Neutrophil (primary cell): ENCODE results near the gene ATAT1.

Experiments
- H3K27ac ChIP-seq: fragments of 200-600 bp; sonication (generic); 2 replicates; pipeline ENCODE4 v1.5.1; 2016; ENCODE audit warnings: mild to moderate bottlenecking, moderate library complexity
- H3K27me3 ChIP-seq: fragments of 200-600 bp; sonication (generic); 2 replicates; pipeline ENCODE4 v1.6.0; 2016; ENCODE audit warnings: mild to moderate bottlenecking
- H3K36me3 ChIP-seq: fragments of 200-600 bp; sonication (generic); 2 replicates; pipeline ENCODE4 v1.5.1; 2017
- H3K4me1 ChIP-seq, 2 experiments: fragments of 200-600 bp in 1 of 2; sonication (generic) in 1 of 2; 1 replicate in 1 of 2; 2 replicates in 1 of 2; pipeline versions ENCODE4 v1.5.1 to v1.6.1; 2013 to 2016; ENCODE audit warnings: low read depth in 1 of 2, low read length in 1 of 2, mild to moderate bottlenecking in 1 of 2, moderate library complexity in 1 of 2; ENCODE audit not compliant: control insufficient read depth in 1 of 2, insufficient read depth in 1 of 2
- H3K4me3 ChIP-seq, 2 experiments: fragments of 200-600 bp in 1 of 2; sonication (generic) in 1 of 2; 1 replicate in 1 of 2; 2 replicates in 1 of 2; pipeline ENCODE4 v1.5.1; 2013 to 2016; ENCODE audit warnings: low read depth in 1 of 2, low read length in 1 of 2, mild to moderate bottlenecking in 1 of 2, moderate library complexity in 1 of 2
- H3K9me3 ChIP-seq: fragments of 200-600 bp; sonication (generic); 2 replicates; pipeline ENCODE4 v1.5.1; 2016
- CTCF ChIP-seq: fragments of 200-600 bp; sonication (generic); IDR thresholded peaks from 2 replicates; pipeline ENCODE4 v1.5.1; 2016; ENCODE audit warnings: antibody characterized with exemption

ATAT1 gene

GRCh38 chr6:30688569-30688968, 61.9 kb downstream of the ATAT1 start:
- Histone ChIP-seq H3K4me3 (peak overlapping the region; percentile 95 to 100), H3K27me3 (no peaks in the 10 kb centered on the region), H3K27ac (peak overlapping the region; percentile 95), H3K36me3 (no peaks in the 10 kb centered on the region), H3K9me3 (no peaks in the 10 kb centered on the region), H3K4me1 (peaks cover 50 to 56% of the 10 kb centered on the region in 2 experiments)
- TF ChIP-seq CTCF: no peak

DNA sequence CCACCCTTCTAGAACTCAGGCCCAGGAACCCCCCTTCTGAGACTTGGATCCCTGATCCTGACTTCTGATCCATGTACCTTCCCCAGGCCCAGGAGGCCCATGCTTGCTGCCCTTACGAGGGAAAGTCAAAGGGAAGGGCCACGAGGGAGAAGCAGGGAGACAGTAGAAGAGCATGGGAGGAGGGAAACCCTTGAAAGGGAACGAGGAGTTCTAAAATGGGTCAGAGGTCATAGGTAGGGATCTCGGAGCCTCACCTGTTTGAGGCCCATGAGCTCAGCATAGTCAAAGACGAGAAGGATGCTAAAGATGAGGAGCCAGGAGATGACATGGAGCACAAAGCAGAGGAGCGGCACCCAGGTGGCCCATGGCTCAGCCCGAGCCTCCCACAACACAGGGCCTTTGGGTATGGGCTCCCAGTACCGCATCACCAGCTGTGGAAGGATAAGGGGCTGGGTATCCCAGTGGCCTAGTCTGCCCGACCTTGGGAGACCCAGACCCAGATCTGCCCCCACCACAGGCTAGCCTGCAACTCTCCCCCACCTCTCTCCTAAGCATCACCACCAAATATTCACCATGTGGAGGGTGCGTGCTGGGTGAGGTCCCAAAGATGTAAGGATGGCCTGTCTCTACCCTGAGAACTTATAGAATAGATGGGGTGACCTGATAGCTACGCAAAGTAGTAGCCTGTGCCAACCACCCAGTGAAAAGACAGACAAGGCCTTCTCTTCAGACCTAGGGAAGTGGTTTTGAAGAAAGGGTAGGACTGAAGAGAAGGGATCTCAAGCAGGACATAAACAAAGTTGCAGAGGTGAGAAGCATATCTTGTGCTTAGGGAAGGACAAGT, 62.6 kb downstream of the ATAT1 start:
- TF ChIP-seq CTCF: no peak
- Histone ChIP-seq H3K4me3 (peak overlapping the region; percentile 82 to 100), H3K4me1 (peaks cover 50 to 52% of the 10 kb centered on the region in 2 experiments)

GRCh38 chr6:30689985-30690384, 63.3 kb downstream of the ATAT1 start:
- Histone ChIP-seq H3K4me3 (peak overlapping the region; percentile 82 to 87), H3K27me3 (no peaks in the 10 kb centered on the region), H3K9me3 (no peaks in the 10 kb centered on the region), H3K36me3 (no peaks in the 10 kb centered on the region), H3K4me1 (peaks cover 50% of the 10 kb centered on the region in 2 experiments), H3K27ac (peak overlapping the region; percentile 95)
- no peak for TF ChIP-seq CTCF

More for the DNA sequence above, 62.6 kb downstream of the ATAT1 start:
- Histone ChIP-seq H3K27ac (peak overlapping the region; percentile 95), H3K36me3 (no peaks in the 10 kb centered on the region), H3K27me3 (no peaks in the 10 kb centered on the region), H3K9me3 (no peaks in the 10 kb centered on the region)

DNA sequence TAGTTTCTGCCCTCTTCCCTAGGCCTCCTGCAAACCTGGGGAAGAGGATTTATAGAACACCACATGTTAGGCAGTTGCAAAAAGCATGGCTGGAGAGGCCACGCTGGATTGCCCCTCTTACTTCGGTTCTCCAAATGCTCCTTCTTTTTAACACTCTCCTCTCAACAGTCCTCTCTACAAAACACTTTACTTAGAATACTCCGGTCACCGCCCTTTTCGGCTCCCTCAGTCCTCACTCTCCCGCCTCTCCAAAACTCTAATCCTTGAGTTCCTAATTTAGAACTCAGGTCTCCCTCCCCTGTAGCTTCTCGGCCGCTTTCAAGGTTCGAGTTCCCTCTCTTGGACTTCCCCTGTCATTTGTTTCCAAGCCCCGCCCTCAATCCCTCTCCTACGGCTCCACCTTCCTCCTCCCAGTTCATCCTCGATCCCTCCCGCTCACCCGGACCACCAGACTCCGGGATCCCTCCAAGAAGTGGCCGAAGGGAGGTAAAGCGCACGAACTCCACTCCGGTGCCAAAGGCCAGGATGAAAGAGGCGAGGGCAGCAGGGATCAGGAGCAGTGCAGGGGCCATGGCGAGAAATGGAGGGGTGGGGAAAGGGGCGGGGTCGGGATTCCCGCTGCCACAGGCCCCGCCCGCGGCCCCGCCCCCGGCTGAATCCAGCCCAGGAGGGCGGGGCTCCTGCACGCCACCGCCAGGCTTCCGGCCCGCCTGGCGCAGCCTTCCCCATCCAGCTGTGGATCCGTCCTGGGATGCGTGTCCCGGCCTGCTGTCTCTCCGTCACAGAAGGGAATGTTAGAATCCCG, 63.9 kb downstream of the ATAT1 start, which contains the start of gene NRM:
TSS of gene NRM (minus strand) at position 582 of the 805 bp plus-strand sequence. CDS start at position 572, 10 bp downstream.
- H3K9me3 ChIP-seq: no peaks in the 10 kb centered on the region
- peaks cover 44 to 50% of the 10 kb centered on the region in 2 experiments for H3K4me1 ChIP-seq
- peak; percentile 44 for TF ChIP-seq CTCF
- no peaks in the 10 kb centered on the region for H3K27me3 ChIP-seq
- H3K27ac ChIP-seq: peak within 1 kb of the TSS; percentile 95
- H3K4me3 ChIP-seq: peak within 1 kb of the TSS; percentile 82 to 87
- no peaks in the 10 kb centered on the region for H3K36me3 ChIP-seq

DNA sequence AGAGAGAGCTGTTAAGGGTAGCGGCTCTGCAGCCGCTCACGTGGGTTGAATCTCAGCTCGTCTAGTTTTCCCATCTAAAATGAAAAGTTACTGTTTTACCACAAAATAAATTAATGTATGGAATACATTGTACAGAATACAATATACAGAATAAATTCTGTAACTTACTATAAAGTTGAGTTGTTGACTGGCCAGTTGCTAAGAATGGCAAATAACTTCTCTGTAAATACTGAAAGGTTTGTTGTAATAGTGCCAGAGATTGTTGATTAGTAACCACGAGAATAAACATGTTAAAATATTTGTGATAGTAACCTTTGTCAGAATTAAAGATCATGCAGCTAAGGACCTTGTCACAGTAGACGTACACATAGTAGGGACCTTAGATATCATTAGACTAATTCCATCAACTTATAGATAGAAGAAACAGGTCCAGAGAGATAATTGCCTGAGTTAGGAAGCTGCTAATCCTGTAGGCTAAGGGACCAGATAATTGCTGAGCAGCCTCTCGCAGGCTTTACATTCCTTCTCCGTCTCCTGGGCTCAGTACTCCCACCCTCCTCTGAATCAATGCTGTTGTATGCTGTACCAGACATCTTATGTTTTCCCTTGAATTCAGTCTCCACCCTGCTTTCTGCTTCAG, 64.7 kb downstream of the ATAT1 start:
- peak overlapping the region; percentile 82 to 87 for H3K4me3 ChIP-seq
- H3K4me1 ChIP-seq: peaks cover 41 to 50% of the 10 kb centered on the region in 2 experiments
- H3K27me3 ChIP-seq: no peaks in the 10 kb centered on the region
- H3K27ac ChIP-seq: peak overlapping the region; percentile 95
- H3K9me3 ChIP-seq: no peaks in the 10 kb centered on the region
- H3K36me3 ChIP-seq: no peaks in the 10 kb centered on the region
- no peak for TF ChIP-seq CTCF
